Esophagus muscularis mucosa (tissue), 3 donors: Measurements from ENCODE around the gene GRB14.

Experiments
- CTCF ChIP-seq, 3 experiments: fragments of 200-600 bp in 2 of 3; fragments of 450-650 bp in 1 of 3; sonication (generic) in 2 of 3; IDR thresholded peaks; one replicate each; pipeline ENCODE4 v1.5.1; 2017 to 2019; ENCODE audit warnings: antibody characterized with exemption in 3 of 3, mild to moderate bottlenecking in 2 of 3, moderate library complexity in 1 of 3
- POLR2A ChIP-seq: fragments of 450-650 bp; IDR thresholded peaks from one replicate; pipeline ENCODE4 v1.6.1; 2017; ENCODE audit warnings: antibody characterized with exemption, moderate library complexity, mild to moderate bottlenecking, low read depth
- POLR2AphosphoS5 ChIP-seq, 2 donors: sonication (generic); formaldehyde crosslinking; IDR thresholded peaks; one replicate each; pipeline ENCODE4 v1.6.1; 2017; ENCODE audit warnings: antibody characterized with exemption in 2 of 2

- TF ChIP-seq CTCF (IDR thresholded peaks at IDR 0.05): no peak
- no peak for TF ChIP-seq POLR2AphosphoS5 (IDR thresholded peaks at IDR 0.05)
- no peak for TF ChIP-seq POLR2A
Observed at GRCh38 chr2:164512871-164513270, 108.4 kb downstream of the GRB14 start.
